GM12875 (cell line): Measurements from ENCODE around the gene TIAM2.

Experiments
- H3K4me3 ChIP-seq: one replicate; pipeline ENCODE4 v1.5.1; 2011; ENCODE audit warnings: low read depth, low read length, control low read depth
- CTCF ChIP-seq: IDR thresholded peaks from 2 replicates; pipeline ENCODE4 v1.5.1; 2011; ENCODE audit warnings: low read depth, mild to moderate bottlenecking, control low read depth, inconsistent platforms, low read length, moderate library complexity, borderline replicate concordance; ENCODE audit not compliant: insufficient read depth

The TIAM2 gene

GRCh38 chr6:155107432-155108069 is 112.4 kb downstream of the TIAM2 start:
- no peak for TF ChIP-seq CTCF
- no peak overlapping the region for H3K4me3 ChIP-seq

- H3K4me3 ChIP-seq, result no peak overlapping the region
- TF ChIP-seq CTCF, result no peak
These were observed 113.1 kb downstream of the TIAM2 start for GRCh38 chr6:155108070-155108820.

GRCh38 chr6:155110721-155111120 is 115.6 kb downstream of the TIAM2 start:
- no peak for TF ChIP-seq CTCF
- H3K4me3 ChIP-seq, result no peak overlapping the region

GRCh38 chr6:155112757-155113156 is 117.6 kb downstream of the TIAM2 start:
- H3K4me3 ChIP-seq, result no peak overlapping the region
- no peak for TF ChIP-seq CTCF

- no peak for TF ChIP-seq CTCF
- H3K4me3 ChIP-seq, result no peak overlapping the region
These were observed 120.9 kb downstream of the TIAM2 start for GRCh38 chr6:155115893-155116570.

- H3K4me3 ChIP-seq, result no peak overlapping the region
- TF ChIP-seq CTCF, result no peak
These were observed 121.4 kb downstream of the TIAM2 start for GRCh38 chr6:155116571-155116910.
